ENCODE data around the gene VPS52.
A peak's percentile ranks its signal among the peaks of the same experiment; 100 is the strongest.

VPS52 gene

GRCh38 chr6:33254591-33254990 lies 17.1 kb downstream of the VPS52 start:
- H3K9me3 ChIP-seq (replicated peaks; ENCODE audit: low read length) = no peaks in the 10 kb centered on the region
- H3K4me2 ChIP-seq (ENCODE audit: low read length) = no peak overlapping the region
- H3K9ac ChIP-seq (ENCODE audit: low read depth, low read length) = no peak overlapping the region
- H3K36me3 ChIP-seq (ENCODE audit: insufficient read depth, low read length) = peaks cover 10% of the 10 kb centered on the region
- no peaks in the 10 kb centered on the region for H3K27me3 ChIP-seq (ENCODE audit: control insufficient read depth, insufficient read depth, low read length)
- peaks cover 18% of the 10 kb centered on the region for H3K4me1 ChIP-seq (ENCODE audit: control insufficient read depth, insufficient read depth, low read length)
- H3K4me3 ChIP-seq (ENCODE audit: low read length) = no peak overlapping the region

GRCh38 chr6:33252759-33253158 lies 18.9 kb downstream of the VPS52 start:
- Histone ChIP-seq H3K27me3 (ENCODE audit: control insufficient read depth, insufficient read depth, low read length) (no peaks in the 10 kb centered on the region), H3K4me3 (ENCODE audit: low read length) (no peak overlapping the region), H3K4me1 (ENCODE audit: control insufficient read depth, insufficient read depth, low read length) (peaks cover 29% of the 10 kb centered on the region), H3K9ac (ENCODE audit: low read depth, low read length) (no peak overlapping the region), H3K9me3 (replicated peaks; ENCODE audit: low read length) (no peaks in the 10 kb centered on the region), H3K36me3 (ENCODE audit: insufficient read depth, low read length) (peaks cover 10% of the 10 kb centered on the region), H3K4me2 (ENCODE audit: low read length) (no peak overlapping the region)

- H3K4me3 ChIP-seq (ENCODE audit: low read length) = no peak overlapping the region
- peaks cover 29% of the 10 kb centered on the region for H3K4me1 ChIP-seq (ENCODE audit: control insufficient read depth, insufficient read depth, low read length)
- H3K9ac ChIP-seq (ENCODE audit: low read depth, low read length) = no peak overlapping the region
- H3K4me2 ChIP-seq (ENCODE audit: low read length) = no peak overlapping the region
- H3K36me3 ChIP-seq (ENCODE audit: insufficient read depth, low read length) = peaks cover 10% of the 10 kb centered on the region
- no peaks in the 10 kb centered on the region for H3K9me3 ChIP-seq (replicated peaks; ENCODE audit: low read length)
- H3K27me3 ChIP-seq (ENCODE audit: control insufficient read depth, insufficient read depth, low read length) = no peaks in the 10 kb centered on the region
Measured at GRCh38 chr6:33251395-33252012, 20.2 kb downstream of the VPS52 start.

- H3K9ac ChIP-seq (ENCODE audit: low read depth, low read length) = no peak overlapping the region
- peaks cover 10% of the 10 kb centered on the region for H3K36me3 ChIP-seq (ENCODE audit: insufficient read depth, low read length)
- peaks cover 29% of the 10 kb centered on the region for H3K4me1 ChIP-seq (ENCODE audit: control insufficient read depth, insufficient read depth, low read length)
Measured at GRCh38 chr6:33250731-33251130, 20.9 kb downstream of the VPS52 start.

GRCh38 chr6:33249732-33250630 lies 21.7 kb downstream of the VPS52 start:
- Histone ChIP-seq H3K4me1 (ENCODE audit: control insufficient read depth, insufficient read depth, low read length) (peaks cover 29% of the 10 kb centered on the region), H3K4me2 (ENCODE audit: low read length) (peak overlapping the region; percentile 96), H3K27me3 (ENCODE audit: control insufficient read depth, insufficient read depth, low read length) (no peaks in the 10 kb centered on the region), H3K4me3 (ENCODE audit: low read length) (peak overlapping the region; percentile 81), H3K9ac (ENCODE audit: low read depth, low read length) (peak overlapping the region; percentile 90), H3K36me3 (ENCODE audit: insufficient read depth, low read length) (peaks cover 10% of the 10 kb centered on the region), H3K9me3 (replicated peaks; ENCODE audit: low read length) (no peaks in the 10 kb centered on the region)

More at GRCh38 chr6:33250731-33251130, 20.9 kb downstream of the VPS52 start:
- no peaks in the 10 kb centered on the region for H3K9me3 ChIP-seq (replicated peaks; ENCODE audit: low read length)
- H3K27me3 ChIP-seq (ENCODE audit: control insufficient read depth, insufficient read depth, low read length) = no peaks in the 10 kb centered on the region
- H3K4me3 ChIP-seq (ENCODE audit: low read length) = peak overlapping the region; percentile 51
- peak overlapping the region; percentile 96 for H3K4me2 ChIP-seq (ENCODE audit: low read length)

GRCh38 chr6:33248932-33249731 lies 22.5 kb downstream of the VPS52 start:
- H3K4me3 ChIP-seq (ENCODE audit: low read length) = peak overlapping the region; percentile 81
- H3K9ac ChIP-seq (ENCODE audit: low read depth, low read length) = peak overlapping the region; percentile 90
- no peaks in the 10 kb centered on the region for H3K27me3 ChIP-seq (ENCODE audit: control insufficient read depth, insufficient read depth, low read length)
- peak overlapping the region; percentile 96 for H3K4me2 ChIP-seq (ENCODE audit: low read length)
- H3K9me3 ChIP-seq (replicated peaks; ENCODE audit: low read length) = no peaks in the 10 kb centered on the region
- peaks cover 29% of the 10 kb centered on the region for H3K4me1 ChIP-seq (ENCODE audit: control insufficient read depth, insufficient read depth, low read length)
- peaks cover 10% of the 10 kb centered on the region for H3K36me3 ChIP-seq (ENCODE audit: insufficient read depth, low read length)

- Histone ChIP-seq H3K4me2 (ENCODE audit: low read length) (peak overlapping the region; percentile 96), H3K27me3 (ENCODE audit: control insufficient read depth, insufficient read depth, low read length) (no peaks in the 10 kb centered on the region), H3K4me1 (ENCODE audit: control insufficient read depth, insufficient read depth, low read length) (peaks cover 29% of the 10 kb centered on the region), H3K4me3 (ENCODE audit: low read length) (peak overlapping the region; percentile 72), H3K9ac (ENCODE audit: low read depth, low read length) (peak overlapping the region; percentile 85), H3K9me3 (replicated peaks; ENCODE audit: low read length) (no peaks in the 10 kb centered on the region), H3K36me3 (ENCODE audit: insufficient read depth, low read length) (peaks cover 10% of the 10 kb centered on the region)
Measured at GRCh38 chr6:33248643-33248931, 23.1 kb downstream of the VPS52 start.

GRCh38 chr6:33247977-33248642 lies 23.6 kb downstream of the VPS52 start:
- Histone ChIP-seq H3K27me3 (ENCODE audit: control insufficient read depth, insufficient read depth, low read length) (peaks cover 5% of the 10 kb centered on the region), H3K4me3 (ENCODE audit: low read length) (peak overlapping the region; percentile 72), H3K9ac (ENCODE audit: low read depth, low read length) (peak overlapping the region; percentile 85), H3K4me2 (ENCODE audit: low read length) (peak overlapping the region; percentile 96), H3K36me3 (ENCODE audit: insufficient read depth, low read length) (peaks cover 10% of the 10 kb centered on the region), H3K4me1 (ENCODE audit: control insufficient read depth, insufficient read depth, low read length) (peaks cover 29% of the 10 kb centered on the region), H3K9me3 (replicated peaks; ENCODE audit: low read length) (no peaks in the 10 kb centered on the region)

GRCh38 chr6:33243476-33243875 lies 28.2 kb downstream of the VPS52 start:
- no peaks in the 10 kb centered on the region for H3K9me3 ChIP-seq (replicated peaks; ENCODE audit: low read length)
- peaks cover 30% of the 10 kb centered on the region for H3K27me3 ChIP-seq (ENCODE audit: control insufficient read depth, insufficient read depth, low read length)
- H3K4me3 ChIP-seq (ENCODE audit: low read length) = no peak overlapping the region

GRCh38 chr6:33241968-33242367 lies 29.7 kb downstream of the VPS52 start:
- no peaks in the 10 kb centered on the region for H3K4me1 ChIP-seq (ENCODE audit: control insufficient read depth, insufficient read depth, low read length)
- H3K4me2 ChIP-seq (ENCODE audit: low read length) = no peak overlapping the region
- no peaks in the 10 kb centered on the region for H3K9me3 ChIP-seq (replicated peaks; ENCODE audit: low read length)
- no peaks in the 10 kb centered on the region for H3K36me3 ChIP-seq (ENCODE audit: insufficient read depth, low read length)
- no peak overlapping the region for H3K9ac ChIP-seq (ENCODE audit: low read depth, low read length)
- H3K27me3 ChIP-seq (ENCODE audit: control insufficient read depth, insufficient read depth, low read length) = peaks cover 37% of the 10 kb centered on the region
- no peak overlapping the region for H3K4me3 ChIP-seq (ENCODE audit: low read length)

More at GRCh38 chr6:33243476-33243875, 28.2 kb downstream of the VPS52 start:
- Histone ChIP-seq H3K9ac (ENCODE audit: low read depth, low read length) (no peak overlapping the region), H3K4me1 (ENCODE audit: control insufficient read depth, insufficient read depth, low read length) (peaks cover 5% of the 10 kb centered on the region), H3K4me2 (ENCODE audit: low read length) (no peak overlapping the region), H3K36me3 (ENCODE audit: insufficient read depth, low read length) (no peaks in the 10 kb centered on the region)

GRCh38 chr6:33237741-33238140 lies 33.9 kb downstream of the VPS52 start:
- H3K36me3 ChIP-seq (ENCODE audit: insufficient read depth, low read length) = no peaks in the 10 kb centered on the region

More at GRCh38 chr6:33237741-33238140, 33.9 kb downstream of the VPS52 start:
- no peaks in the 10 kb centered on the region for H3K4me1 ChIP-seq (ENCODE audit: control insufficient read depth, insufficient read depth, low read length)
- no peaks in the 10 kb centered on the region for H3K9me3 ChIP-seq (replicated peaks; ENCODE audit: low read length)
- no peak overlapping the region for H3K9ac ChIP-seq (ENCODE audit: low read depth, low read length)
- peaks cover 57% of the 10 kb centered on the region for H3K27me3 ChIP-seq (ENCODE audit: control insufficient read depth, insufficient read depth, low read length)
- H3K4me3 ChIP-seq (ENCODE audit: low read length) = no peak overlapping the region
- H3K4me2 ChIP-seq (ENCODE audit: low read length) = no peak overlapping the region
